Naive thymus-derived CD4-positive, alpha-beta T cell (primary cell): ENCODE data around the gene DPP10. TPM values are rescaled to one million over a fixed set of nuclear protein-coding genes. Genes with fewer than 3 reads are reported as not detected.
"Not testable (repeated sequence)": the region's sequence is repeated elsewhere in the genome, so short reads cannot be mapped to it uniquely, and the experiment has no call there.

Experiments
- ATAC-seq: fragments of 150-1000 bp; cut with Tn5 transposase; 2 replicates; pipeline ENCODE4 v1.10.0; 2021; ENCODE audit warnings: mild to moderate bottlenecking, moderate library complexity
- CTCF ChIA-PET: fragments of 350-600 bp; sonication (Branson Sonifier 250); formaldehyde crosslinking; loops from one replicate; lab custom pipeline; 2021; ENCODE audit warnings: antibody characterized with exemption; lab: Charles Lee
- POLR2A ChIA-PET: fragments of 350-600 bp; sonication (Branson Sonifier 250); formaldehyde crosslinking; loops from one replicate; lab custom pipeline; 2021; ENCODE audit warnings: antibody characterized with exemption, inconsistent platforms; lab: Charles Lee
- DNase-seq, 9 donors: peaks; one replicate each; pipeline versions ENCODE4 v3.0.0 to v3.0.0-alpha.2; 2020 to 2022; ENCODE audit warnings: mixed read lengths in 1 of 9
- H3K27ac ChIP-seq: one replicate; pipeline ENCODE4 v1.7.0; 2013; ENCODE audit warnings: mild to moderate bottlenecking, low read depth, low read length, moderate library complexity
- H3K27me3 ChIP-seq, 2 donors: one replicate each; pipeline ENCODE4 v1.7.0; 2013; ENCODE audit warnings: low read length in 2 of 2, mild to moderate bottlenecking in 2 of 2, moderate library complexity in 2 of 2; ENCODE audit not compliant: control insufficient read depth in 2 of 2, insufficient read depth in 2 of 2
- H3K36me3 ChIP-seq, 3 experiments: 1 replicate in 2 of 3; 2 replicates in 1 of 3; pipeline ENCODE4 v1.7.0; 2013; ENCODE audit warnings: low read length in 3 of 3, mild to moderate bottlenecking in 3 of 3, moderate library complexity in 1 of 3; ENCODE audit not compliant: insufficient read depth in 3 of 3, control insufficient read depth in 2 of 3
- H3K4me1 ChIP-seq, 2 donors: one replicate each; pipeline ENCODE4 v1.7.0; 2013; ENCODE audit warnings: low read length in 2 of 2, mild to moderate bottlenecking in 2 of 2, moderate library complexity in 1 of 2; ENCODE audit not compliant: control insufficient read depth in 2 of 2, insufficient read depth in 2 of 2
- H3K4me3 ChIP-seq: 2 replicates; pipeline ENCODE4 v1.7.0; 2013; ENCODE audit warnings: mild to moderate bottlenecking, low read length
- H3K9me3 ChIP-seq, 3 experiments: 1 replicate in 2 of 3; 2 replicates in 1 of 3; pipeline ENCODE4 v1.7.0; 2013; ENCODE audit warnings: low read length in 3 of 3; ENCODE audit not compliant: control insufficient read depth in 2 of 3
- H3K27ac Mint-ChIP-seq, 9 donors: one replicate each; pipeline ENCODE4 v1.8.0; 2020 to 2022; ENCODE audit warnings: mixed read lengths in 9 of 9, mild to moderate bottlenecking in 8 of 9, moderate library complexity in 5 of 9, inconsistent platforms in 2 of 9
- H3K27me3 Mint-ChIP-seq, 5 donors: one replicate each; pipeline ENCODE4 v1.8.0; 2021 to 2022; ENCODE audit warnings: mixed read lengths in 5 of 5, mild to moderate bottlenecking in 1 of 5
- H3K36me3 Mint-ChIP-seq, 5 donors: one replicate each; pipeline ENCODE4 v1.8.0; 2020 to 2022; ENCODE audit warnings: mixed read lengths in 5 of 5, mild to moderate bottlenecking in 3 of 5, inconsistent platforms in 1 of 5
- H3K4me1 Mint-ChIP-seq, 7 donors: one replicate each; pipeline ENCODE4 v1.8.0; 2020 to 2022; ENCODE audit warnings: mixed read lengths in 7 of 7, mild to moderate bottlenecking in 3 of 7, inconsistent platforms in 1 of 7
- H3K4me3 Mint-ChIP-seq, 10 donors: one replicate each; pipeline ENCODE4 v1.8.0; 2020 to 2022; ENCODE audit warnings: mild to moderate bottlenecking in 10 of 10, mixed read lengths in 10 of 10, moderate library complexity in 6 of 10, inconsistent platforms in 2 of 10
- H3K9me3 Mint-ChIP-seq, 11 donors: one replicate each; pipeline ENCODE4 v1.8.0; 2020 to 2022; ENCODE audit warnings: mixed read lengths in 11 of 11, mild to moderate bottlenecking in 4 of 11, inconsistent platforms in 1 of 11, moderate library complexity in 1 of 11
- intact Hi-C, 2 donors: fragments of 100-400 bp; cut with micrococcal nuclease; formaldehyde crosslinking; loops; one replicate each; pipeline ENCODE4 v1.15.1; 2023
- polyA plus RNA-seq, 2 donors: library from polyadenylated mRNA; unstranded; fragments of 300-500 nt; fragmentation: Illumina TruSeq; gene quantifications; one replicate each; pipeline ENCODE4 v1.2.3, GENCODE V29; 2021
- total RNA-seq, 6 experiments: library from RNA in 5 of 6; stranded (reverse) in 5 of 6; gene quantifications; 1 replicate in 5 of 6; 2 replicates in 1 of 6; pipeline ENCODE4 v1.2.3 and lab custom pipeline; 2021 to 2026

Gene DPP10
- total RNA-seq (not detected), polyA plus RNA-seq (not detected), total RNA-seq (lab: John Stamatoyannopoulos, UW) (not detected)

DNA sequence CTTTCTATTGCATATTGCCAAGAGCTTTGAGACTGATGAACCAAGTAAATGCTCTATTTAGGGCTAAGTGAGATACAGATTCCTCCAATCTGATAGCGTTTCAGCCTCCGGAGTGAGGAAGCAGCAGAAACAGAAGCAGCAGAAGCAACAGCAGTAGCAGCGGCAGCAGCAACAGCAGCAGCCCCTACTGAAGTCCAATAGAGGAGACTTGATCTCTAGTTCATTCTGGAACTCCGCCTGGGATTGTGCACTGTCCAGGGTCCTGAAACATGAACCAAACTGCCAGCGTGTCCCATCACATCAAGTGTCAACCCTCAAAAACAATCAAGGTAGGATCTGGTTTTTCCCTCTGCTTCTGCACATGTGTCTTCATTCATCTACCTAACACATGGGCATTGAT lies at the start of gene DPP10:
TSS of gene DPP10 (plus strand) at position 132 of the 400 bp plus-strand sequence.
- no peaks in the 10 kb centered on the region for H3K9me3 ChIP-seq

GRCh38 chr2:114400890-114401289 lies 41.6 kb upstream of the DPP10 start:
- Mint-ChIP-seq H3K27me3 (peaks cover 0 to 6% (median 0%) of the 10 kb centered on the region in 5 donors), H3K36me3 (no peaks in the 10 kb centered on the region), H3K27ac (no peak overlapping the region), H3K4me1 (peaks cover 0 to 1% (median 0%) of the 10 kb centered on the region in 7 donors), H3K4me3 (no peak overlapping the region), H3K9me3 (peaks cover 0 to 6% (median 0%) of the 10 kb centered on the region in 11 donors)
- Histone ChIP-seq H3K27me3 (no peaks in the 10 kb centered on the region), H3K4me1 (no peaks in the 10 kb centered on the region), H3K9me3 (no peaks in the 10 kb centered on the region), H3K27ac (no peak overlapping the region), H3K36me3 (no peaks in the 10 kb centered on the region), H3K4me3 (no peak overlapping the region)
- DNase-seq (no peak), ATAC-seq (no peak)
- CTCF ChIA-PET: no interaction called here
- POLR2A ChIA-PET: no interaction called here
- intact Hi-C loops: no loop called here

More for the DNA sequence above, at the start of gene DPP10:
- no peaks in the 10 kb centered on the region for H3K4me1 ChIP-seq
- H3K9me3 Mint-ChIP-seq: peaks cover 0 to 6% (median 0%) of the 10 kb centered on the region in 11 donors
- ATAC-seq (no peak), DNase-seq (no peak)
- H3K36me3 ChIP-seq: no peaks in the 10 kb centered on the region
- intact Hi-C loops: no loop called here
- H3K36me3 Mint-ChIP-seq: no peaks in the 10 kb centered on the region
- no peaks in the 10 kb centered on the region for H3K27me3 ChIP-seq
- H3K27ac ChIP-seq: no peak within 1 kb of the TSS
- POLR2A ChIA-PET: no interaction called here
- CTCF ChIA-PET: no interaction called here
- no peak within 1 kb of the TSS for H3K27ac Mint-ChIP-seq
- H3K4me3 Mint-ChIP-seq: no peak within 1 kb of the TSS
- H3K27me3 Mint-ChIP-seq: peaks cover 0 to 26% (median 11%) of the 10 kb centered on the region in 5 donors
- no peaks in the 10 kb centered on the region for H3K4me1 Mint-ChIP-seq
- H3K4me3 ChIP-seq: no peak within 1 kb of the TSS

DNA sequence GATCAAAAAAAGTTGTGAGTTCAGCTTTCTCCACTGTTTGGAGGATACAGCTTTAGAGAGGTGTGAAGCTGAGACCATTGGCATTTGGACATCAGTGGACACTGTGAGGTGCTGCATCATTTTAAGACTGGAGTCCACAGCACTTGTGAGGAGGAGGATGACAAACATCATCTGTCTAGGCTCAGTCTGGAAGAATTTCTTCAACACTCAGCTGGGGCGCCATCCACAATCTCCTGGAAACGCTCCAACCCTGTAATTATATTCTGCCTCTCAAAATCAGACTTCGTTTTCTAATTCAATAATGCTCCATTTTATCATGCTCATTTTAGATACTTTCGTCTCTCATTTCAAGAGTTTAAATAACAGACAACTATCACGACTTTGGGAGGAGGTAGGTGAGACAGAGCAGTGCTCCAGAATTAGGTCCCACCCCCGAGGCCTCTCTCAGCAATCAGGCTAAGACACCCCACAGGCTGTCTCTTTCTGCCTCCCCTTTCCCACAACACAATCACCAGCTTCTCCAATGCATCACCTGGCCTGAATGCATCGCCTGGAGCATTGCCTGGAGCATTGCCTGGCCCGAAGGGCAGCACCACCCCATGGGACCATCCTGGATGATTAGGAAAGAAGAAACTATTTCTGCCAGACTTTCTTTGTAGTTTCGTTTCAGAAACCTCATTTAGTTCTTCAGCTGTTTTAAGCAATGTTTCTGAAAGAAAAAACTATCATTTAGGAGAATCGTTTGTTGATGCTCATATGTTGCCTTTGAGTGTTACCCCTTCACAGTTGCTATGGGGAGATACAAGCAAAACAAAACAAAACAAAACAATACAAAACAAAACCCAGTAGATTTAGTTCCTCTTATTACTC lies 37.0 kb upstream of the DPP10 start:
- ChIA-PET POLR2A (no interaction called here), CTCF (no interaction called here)
- no peak overlapping the region for H3K27ac ChIP-seq
- H3K4me3 ChIP-seq: no peak overlapping the region
- no peak for ATAC-seq
- H3K27ac Mint-ChIP-seq: no peak overlapping the region
- H3K9me3 Mint-ChIP-seq: peaks cover 2 to 28% (median 8%) of the 10 kb centered on the region in 11 donors
- no peak overlapping the region for H3K4me3 Mint-ChIP-seq
- no peaks in the 10 kb centered on the region for H3K27me3 ChIP-seq
- no peaks in the 10 kb centered on the region for H3K36me3 Mint-ChIP-seq
- no peaks in the 10 kb centered on the region for H3K9me3 ChIP-seq
- intact Hi-C loops: no loop called here
- H3K4me1 ChIP-seq: no peaks in the 10 kb centered on the region
- H3K4me1 Mint-ChIP-seq: no peaks in the 10 kb centered on the region
- no peak for DNase-seq
- no peaks in the 10 kb centered on the region for H3K36me3 ChIP-seq
- H3K27me3 Mint-ChIP-seq: peaks cover 0 to 9% (median 5%) of the 10 kb centered on the region in 5 donors

DNA sequence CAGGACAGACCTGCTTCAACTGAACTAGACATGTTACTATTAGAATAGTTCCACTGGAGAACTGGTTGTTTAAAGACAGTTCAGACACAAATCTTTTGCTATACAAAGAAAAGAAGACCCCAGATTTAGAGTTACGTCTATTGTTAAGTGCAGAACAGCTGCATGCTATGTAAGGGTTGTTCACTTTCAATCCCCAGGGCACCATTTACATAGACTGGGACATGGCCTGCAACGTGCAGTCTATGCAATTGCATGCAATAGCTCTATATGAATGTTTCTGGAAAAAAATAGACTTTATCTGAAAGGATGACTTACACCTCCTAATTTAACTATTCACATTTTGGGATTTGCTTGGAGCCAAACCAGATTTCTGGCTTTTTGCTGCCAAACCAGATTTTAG lies 36.1 kb upstream of the DPP10 start:
- Mint-ChIP-seq H3K27ac (no peak overlapping the region), H3K4me3 (no peak overlapping the region), H3K9me3 (peaks cover 2 to 35% (median 9%) of the 10 kb centered on the region in 11 donors), H3K4me1 (no peaks in the 10 kb centered on the region), H3K36me3 (no peaks in the 10 kb centered on the region), H3K27me3 (peaks cover 0 to 9% (median 5%) of the 10 kb centered on the region in 5 donors)
- Histone ChIP-seq H3K27ac (no peak overlapping the region), H3K4me1 (no peaks in the 10 kb centered on the region), H3K36me3 (no peaks in the 10 kb centered on the region), H3K9me3 (no peaks in the 10 kb centered on the region), H3K27me3 (no peaks in the 10 kb centered on the region), H3K4me3 (no peak overlapping the region)
- ChIA-PET CTCF (no interaction called here), POLR2A (no interaction called here)
- DNase-seq: no peak
- intact Hi-C loops: no loop called here
- no peak for ATAC-seq

GRCh38 chr2:114407353-114407752 lies 35.1 kb upstream of the DPP10 start:
- H3K4me1 ChIP-seq, H3K4me1 Mint-ChIP-seq, H3K27me3 Mint-ChIP-seq, intact Hi-C loops, CTCF ChIA-PET, H3K27ac ChIP-seq, POLR2A ChIA-PET, ATAC-seq, H3K4me3 ChIP-seq, H3K4me3 Mint-ChIP-seq, H3K9me3 ChIP-seq, H3K27me3 ChIP-seq, H3K27ac Mint-ChIP-seq, DNase-seq, H3K36me3 Mint-ChIP-seq, H3K36me3 ChIP-seq: not testable (repeated sequence)
- H3K9me3 Mint-ChIP-seq: peaks cover 2 to 35% (median 9%) of the 10 kb centered on the region in 11 donors

GRCh38 chr2:114421781-114422180 lies 20.7 kb upstream of the DPP10 start:
- Mint-ChIP-seq H3K9me3 (peaks cover 0 to 12% (median 0%) of the 10 kb centered on the region in 11 donors), H3K27ac (no peak overlapping the region), H3K4me3 (no peak overlapping the region), H3K36me3 (no peaks in the 10 kb centered on the region), H3K4me1 (no peaks in the 10 kb centered on the region), H3K27me3 (peaks cover 0 to 44% (median 7%) of the 10 kb centered on the region in 5 donors)
- intact Hi-C loops: no loop called here
- Histone ChIP-seq H3K27me3 (no peaks in the 10 kb centered on the region), H3K4me1 (no peaks in the 10 kb centered on the region), H3K27ac (no peak overlapping the region), H3K4me3 (no peak overlapping the region), H3K36me3 (no peaks in the 10 kb centered on the region), H3K9me3 (no peaks in the 10 kb centered on the region)
- POLR2A ChIA-PET: no interaction called here
- no peak for DNase-seq
- CTCF ChIA-PET: no interaction called here
- no peak for ATAC-seq

GRCh38 chr2:114424699-114425098 lies 17.7 kb upstream of the DPP10 start:
- no peaks in the 10 kb centered on the region for H3K4me1 Mint-ChIP-seq
- no peaks in the 10 kb centered on the region for H3K36me3 ChIP-seq
- intact Hi-C loops: no loop called here

More at GRCh38 chr2:114424699-114425098, 17.7 kb upstream of the DPP10 start:
- H3K9me3 ChIP-seq: no peaks in the 10 kb centered on the region
- Mint-ChIP-seq H3K4me3 (no peak overlapping the region), H3K9me3 (peaks cover 0 to 4% (median 0%) of the 10 kb centered on the region in 11 donors), H3K27ac (no peak overlapping the region), H3K27me3 (peaks cover 0 to 31% (median 4%) of the 10 kb centered on the region in 5 donors), H3K36me3 (no peaks in the 10 kb centered on the region)
- no peak overlapping the region for H3K27ac ChIP-seq
- DNase-seq: no peak
- no peaks in the 10 kb centered on the region for H3K4me1 ChIP-seq
- no peak for ATAC-seq
- no peaks in the 10 kb centered on the region for H3K27me3 ChIP-seq
- H3K4me3 ChIP-seq: no peak overlapping the region
- ChIA-PET CTCF (no interaction called here), POLR2A (no interaction called here)
